AG10803 (cell line): ENCODE measurements around the gene TCOF1.

Source experiments
- DNase-seq: peaks from one replicate; pipeline ENCODE4 v3.0.0; 2010; ENCODE audit warnings: low read depth
- H3K4me3 ChIP-seq: 2 replicates; pipeline ENCODE4 v1.5.1; 2011; ENCODE audit warnings: mild to moderate bottlenecking, low read length, control low read depth
- CTCF ChIP-seq: conservative IDR thresholded peaks from 2 replicates; pipeline ENCODE4 v1.5.1; 2011; ENCODE audit warnings: mild to moderate bottlenecking, low read length, control low read depth, inconsistent platforms

The TCOF1 gene

GRCh38 chr5:150312518-150312917, 45.0 kb upstream of the TCOF1 start:
- TF ChIP-seq CTCF = no peak
- H3K4me3 ChIP-seq = no peak overlapping the region
- DNase-seq = no peak

DNA sequence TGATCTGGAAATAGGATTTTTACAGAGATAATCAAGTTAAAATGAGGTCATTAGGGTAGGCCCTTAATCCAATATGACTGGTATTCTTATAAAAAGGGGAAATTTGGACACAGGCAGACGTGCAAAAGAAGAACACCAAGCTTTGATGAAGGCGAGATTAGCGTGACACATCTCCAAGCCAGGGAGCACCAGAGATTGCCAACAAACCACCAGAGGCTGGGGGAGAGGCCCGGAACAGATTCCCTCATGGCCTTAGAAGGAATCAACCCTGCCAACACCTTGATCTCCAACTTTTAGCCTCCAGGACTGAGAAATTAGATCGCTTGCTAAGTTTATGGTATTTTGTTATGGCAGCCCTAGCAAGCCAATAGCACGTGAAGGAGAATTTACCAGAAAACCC, 44.0 kb upstream of the TCOF1 start:
- TF ChIP-seq CTCF = no peak
- no peak for DNase-seq
- no peak overlapping the region for H3K4me3 ChIP-seq

DNA sequence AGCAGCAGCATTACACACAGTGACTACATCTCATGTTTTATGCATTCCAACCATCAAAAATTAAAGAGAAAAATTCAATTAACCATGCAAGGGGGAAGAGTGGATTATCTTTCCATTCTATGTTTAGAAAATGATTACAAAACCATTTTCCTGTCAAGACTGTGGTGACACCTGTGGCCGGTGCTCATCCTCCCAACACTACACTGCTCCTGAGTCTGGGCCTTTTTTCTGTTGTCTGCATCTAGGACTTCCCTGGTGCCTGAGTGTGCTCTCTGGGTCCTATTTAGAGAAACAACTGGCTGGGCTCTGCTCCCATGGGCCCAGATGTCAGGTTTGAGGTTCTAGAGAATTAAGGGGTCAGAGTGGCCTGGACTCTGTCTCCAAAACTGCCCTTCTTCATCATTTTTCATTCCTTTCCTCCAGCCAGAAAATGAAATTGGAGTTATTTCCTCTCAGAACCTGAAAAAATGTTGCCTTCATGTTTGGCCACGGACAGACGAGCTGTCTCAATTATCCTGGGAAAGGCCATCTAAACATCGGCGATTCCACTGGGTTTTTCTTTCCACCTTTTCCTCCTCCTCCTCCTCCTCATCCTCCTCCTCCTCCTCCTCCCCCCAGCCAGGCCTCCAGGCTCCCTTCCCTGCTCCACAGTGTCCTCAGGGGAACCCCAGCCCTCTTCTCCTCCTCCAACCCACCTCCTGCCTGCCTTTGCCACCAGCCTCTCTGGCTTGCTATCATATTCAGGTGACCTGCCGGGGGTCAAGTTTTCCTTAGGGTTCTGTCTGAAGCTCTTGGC, 43.4 kb upstream of the TCOF1 start:
- no peak for TF ChIP-seq CTCF
- DNase-seq = no peak
- no peak overlapping the region for H3K4me3 ChIP-seq

GRCh38 chr5:150315245-150315644, 42.3 kb upstream of the TCOF1 start:
- no peak for TF ChIP-seq CTCF
- DNase-seq = no peak
- H3K4me3 ChIP-seq = no peak overlapping the region

DNA sequence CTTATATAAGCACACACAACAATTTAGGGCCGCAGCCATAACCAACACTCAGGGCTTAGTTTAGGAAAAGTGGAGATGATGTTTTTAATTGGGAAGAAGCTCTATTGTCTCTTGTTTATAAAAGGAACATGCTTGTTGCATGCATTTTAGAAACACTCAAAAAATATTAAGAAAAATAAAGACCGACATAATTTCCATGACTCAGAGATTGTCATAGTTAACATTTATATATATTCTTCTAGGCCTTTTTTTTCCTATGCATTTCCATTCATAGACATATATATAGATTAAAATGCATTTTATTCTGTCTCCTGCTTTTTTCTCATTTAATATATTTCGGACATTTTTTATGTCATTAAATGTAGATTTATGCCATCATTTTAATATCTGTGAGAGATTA, 41.2 kb upstream of the TCOF1 start:
- TF ChIP-seq CTCF = no peak
- no peak for DNase-seq
- no peak overlapping the region for H3K4me3 ChIP-seq

- DNase-seq = peak; percentile 85
- TF ChIP-seq CTCF = no peak
- H3K4me3 ChIP-seq = no peak overlapping the region
Observed at GRCh38 chr5:150317048-150318003, 40.2 kb upstream of the TCOF1 start.
